T-cell (primary cell): ENCODE results near the gene LRRC32. TPM values are rescaled to one million over a fixed set of nuclear protein-coding genes. Genes with fewer than 3 reads are reported as not detected.

Source experiments
- ATAC-seq, 4 experiments: fragments of 200-7000 bp in 3 of 4; fragments of 150-1000 bp in 1 of 4; cut with Tn5 transposase; replicated peaks in 1 of 4; 1 replicate in 3 of 4; 2 replicates in 1 of 4; pipeline ENCODE4 v1.10.0; 2021; ENCODE audit warnings: moderate library complexity in 3 of 4, mild to moderate bottlenecking in 2 of 4, moderate number of reproducible peaks in 1 of 4
- CTCF ChIA-PET, 2 donors: fragments of 300-600 bp; sonication (Branson Sonifier 250); formaldehyde crosslinking; loops; one replicate each; lab custom pipeline; 2022; ENCODE audit warnings: antibody characterized with exemption in 2 of 2; lab: Charles Lee
- POLR2A ChIA-PET, 2 donors: fragments of 300-600 bp; sonication (Branson Sonifier 250); formaldehyde crosslinking; loops; one replicate each; lab custom pipeline; 2022; ENCODE audit warnings: antibody characterized with exemption in 2 of 2; lab: Charles Lee
- DNase-seq, 35 experiments: peaks; one replicate each; pipeline versions ENCODE4 v3.0.0 to v3.0.0-alpha.2; 2013 to 2023
- H3K27ac ChIP-seq: one replicate; pipeline ENCODE4 v1.5.1; 2013; ENCODE audit warnings: low read length
- H3K27me3 ChIP-seq, 2 experiments: replicated peaks in 1 of 2; 1 replicate in 1 of 2; 2 replicates in 1 of 2; pipeline versions ENCODE4 v1.6.1 to v1.7.0; 2013; ENCODE audit warnings: low read length in 1 of 2, mixed read lengths in 1 of 2; ENCODE audit not compliant: control insufficient read depth in 2 of 2, insufficient read depth in 2 of 2; ENCODE audit errors: extremely low read depth in 1 of 2
- H3K36me3 ChIP-seq, 2 donors: 1 replicate in 1 of 2; 2 replicates in 1 of 2; pipeline versions ENCODE4 v1.6.1 to v1.7.0; 2013; ENCODE audit warnings: low read length in 1 of 2; ENCODE audit not compliant: control insufficient read depth in 2 of 2, insufficient read depth in 1 of 2; ENCODE audit errors: extremely low read depth in 1 of 2
- H3K4me1 ChIP-seq, 2 experiments: 1 replicate in 1 of 2; 2 replicates in 1 of 2; pipeline versions ENCODE4 v1.6.1 to v1.7.0; 2013; ENCODE audit warnings: low read length in 2 of 2, mixed read lengths in 1 of 2; ENCODE audit not compliant: insufficient read depth in 2 of 2, control insufficient read depth in 1 of 2; ENCODE audit errors: extremely low read depth in 1 of 2
- H3K4me3 ChIP-seq, 2 donors: 1 replicate in 1 of 2; 2 replicates in 1 of 2; pipeline versions ENCODE4 v1.5.1 to v1.7.0; 2013; ENCODE audit warnings: mild to moderate bottlenecking in 2 of 2, low read length in 1 of 2, moderate library complexity in 1 of 2; ENCODE audit not compliant: control insufficient read depth in 1 of 2; ENCODE audit errors: extremely low read depth in 1 of 2
- H3K9me3 ChIP-seq: 2 replicates; pipeline ENCODE4 v1.7.0; 2013
- H3K27ac Mint-ChIP-seq, 2 donors: one replicate each; pipeline ENCODE4 v1.8.0; 2020 to 2021; ENCODE audit warnings: mild to moderate bottlenecking in 2 of 2, mixed read lengths in 2 of 2
- H3K27me3 Mint-ChIP-seq, 2 donors: one replicate each; pipeline ENCODE4 v1.8.0; 2021 to 2022; ENCODE audit warnings: mixed read lengths in 2 of 2
- H3K36me3 Mint-ChIP-seq: one replicate; pipeline ENCODE4 v1.8.0; 2021; ENCODE audit warnings: mixed read lengths
- H3K4me1 Mint-ChIP-seq, 3 donors: one replicate each; pipeline ENCODE4 v1.8.0; 2020 to 2022; ENCODE audit warnings: mixed read lengths in 3 of 3, mild to moderate bottlenecking in 1 of 3
- H3K4me3 Mint-ChIP-seq, 3 donors: one replicate each; pipeline ENCODE4 v1.8.0; 2020 to 2022; ENCODE audit warnings: mild to moderate bottlenecking in 3 of 3, mixed read lengths in 3 of 3, moderate library complexity in 3 of 3
- H3K9me3 Mint-ChIP-seq, 3 donors: one replicate each; pipeline ENCODE4 v1.8.0; 2020 to 2022; ENCODE audit warnings: mixed read lengths in 3 of 3
- WGBS: methylation state at CpG from one replicate; pipeline ENCODE4 v1.1.5; 2013; ENCODE audit warnings: missing lambda C conversion rate; ENCODE audit not compliant: insufficient coverage; 5-methylcytosine and 5-hydroxymethylcytosine counted together
- total RNA-seq, 35 experiments: library from RNA in 6 of 35; stranded (reverse) in 6 of 35; fragments of 120-200 nt in 1 of 35; gene quantifications; one replicate each; pipeline versions ENCODE4 v1.2.1 to v1.2.4 and lab custom pipeline; 2013 to 2026

LRRC32 gene
- total RNA-seq, 5 donors from 2014 or later (not counting 1 experiment from before 2014, with no cell fraction given) = 0.77 to 3.6 (median 2.2) TPM

DNA sequence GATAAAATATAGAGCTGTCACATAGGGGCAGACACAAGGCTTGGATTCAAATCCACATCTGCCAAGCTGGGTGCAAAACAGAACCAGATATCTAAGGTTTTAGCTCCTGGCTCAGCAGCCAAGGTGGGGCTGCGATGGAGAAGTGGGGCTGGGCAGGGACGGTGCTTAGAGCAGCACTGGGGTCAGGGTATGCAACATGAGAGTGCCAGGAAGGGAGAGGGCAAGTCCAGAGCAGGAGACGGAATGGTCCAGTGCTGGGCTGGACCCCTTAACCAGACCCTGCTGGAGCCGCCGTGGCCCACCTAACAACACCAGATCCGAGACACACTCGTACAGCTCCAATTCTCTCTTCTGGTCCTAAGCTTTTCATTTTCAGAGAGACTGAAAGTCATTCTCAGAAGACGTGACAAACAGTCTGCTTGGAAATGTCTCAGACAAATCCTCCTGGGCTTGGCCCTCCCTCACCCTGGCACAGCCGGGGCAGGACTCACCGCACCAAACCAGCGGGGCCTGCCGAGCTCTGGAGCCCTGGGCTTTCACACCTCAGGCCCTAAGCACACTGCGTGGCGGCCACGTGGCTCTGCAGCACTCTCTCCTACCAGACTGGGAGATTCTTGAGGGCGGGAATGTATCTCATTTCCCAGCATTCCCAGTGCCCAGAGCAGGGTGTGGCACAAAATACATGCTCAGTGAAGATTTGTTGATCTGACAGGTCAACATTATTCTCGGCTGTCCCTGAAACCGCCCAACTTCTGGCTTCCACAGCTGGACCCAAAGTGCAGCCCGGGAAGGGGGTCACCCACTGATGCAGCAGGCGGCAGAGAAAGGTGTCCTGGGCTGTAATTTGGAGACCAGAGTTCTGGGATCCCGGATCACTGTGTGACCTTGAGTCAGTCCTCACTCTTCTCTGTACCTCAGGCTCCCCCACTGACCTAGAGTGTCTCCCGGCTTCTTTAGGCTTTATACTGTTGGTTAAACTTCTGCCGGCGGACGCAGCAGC, 11.6 kb downstream of the LRRC32 start:
- Mint-ChIP-seq H3K4me1 (peaks cover 2 to 4% (median 4%) of the 10 kb centered on the region in 3 donors), H3K27ac (no peak overlapping the region), H3K4me3 (no peak overlapping the region), H3K27me3 (no peaks in the 10 kb centered on the region), H3K36me3 (no peaks in the 10 kb centered on the region), H3K9me3 (no peaks in the 10 kb centered on the region)
- H3K27me3 ChIP-seq = peaks cover 0 to 12% of the 10 kb centered on the region in 2 experiments
- 86% methylated on average over 22 of the region's 25 CpGs for WGBS
- peaks cover 0 to 1% of the 10 kb centered on the region in 2 experiments for H3K4me1 ChIP-seq
- H3K27ac ChIP-seq = no peak overlapping the region
- ChIA-PET CTCF (interaction anchor here in 1 of 2 donors (0.6 kb wide), 1 partner anchor 1481 kb away, joined by 3 read pairs; no protein-coding TSS in a partner anchor), POLR2A (no interaction called here)
- no peak overlapping the region for H3K4me3 ChIP-seq
- no peaks in the 10 kb centered on the region for H3K9me3 ChIP-seq
- ATAC-seq (no peak), DNase-seq (no peak)
- no peaks in the 10 kb centered on the region for H3K36me3 ChIP-seq

DNA sequence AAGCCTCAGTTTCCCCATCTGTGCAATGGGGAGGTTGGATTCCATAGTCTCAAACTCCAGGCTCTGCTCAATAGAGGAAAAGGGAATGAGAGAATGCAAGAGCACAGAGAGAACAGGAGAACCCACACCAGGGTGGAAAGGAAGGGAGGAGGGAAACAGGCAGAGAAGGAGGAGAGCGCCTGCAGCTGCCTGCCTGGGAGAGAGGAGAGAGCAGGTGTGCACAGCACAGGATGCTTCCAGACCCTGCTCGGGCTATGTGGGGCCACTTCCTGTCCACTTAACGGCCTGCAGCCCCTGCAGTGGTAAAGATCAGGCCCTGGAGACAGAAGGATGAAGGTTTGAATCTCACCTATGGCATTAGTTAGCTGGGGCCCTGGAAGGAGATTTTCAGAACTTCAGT, 12.3 kb downstream of the LRRC32 start:
- Histone ChIP-seq H3K4me1 (no peaks in the 10 kb centered on the region), H3K27ac (no peak overlapping the region), H3K36me3 (no peaks in the 10 kb centered on the region), H3K4me3 (no peak overlapping the region), H3K27me3 (peaks cover 0 to 13% of the 10 kb centered on the region in 2 experiments), H3K9me3 (no peaks in the 10 kb centered on the region)
- no peak for ATAC-seq
- no peak overlapping the region for H3K27ac Mint-ChIP-seq
- POLR2A ChIA-PET = no interaction called here
- CTCF ChIA-PET = interaction anchor here in 1 of 2 donors (0.6 kb wide), 1 partner anchor 1480 kb away, joined by 3 read pairs; no protein-coding TSS in a partner anchor
- H3K36me3 Mint-ChIP-seq = no peaks in the 10 kb centered on the region
- no peak for DNase-seq
- H3K9me3 Mint-ChIP-seq = no peaks in the 10 kb centered on the region
- 46% methylated on average over 3 of the region's 3 CpGs for WGBS
- peaks cover 4 to 5% of the 10 kb centered on the region in 2 donors for H3K27me3 Mint-ChIP-seq
- no peak overlapping the region for H3K4me3 Mint-ChIP-seq
- peaks cover 0 to 2% (median 0%) of the 10 kb centered on the region in 3 donors for H3K4me1 Mint-ChIP-seq

DNA sequence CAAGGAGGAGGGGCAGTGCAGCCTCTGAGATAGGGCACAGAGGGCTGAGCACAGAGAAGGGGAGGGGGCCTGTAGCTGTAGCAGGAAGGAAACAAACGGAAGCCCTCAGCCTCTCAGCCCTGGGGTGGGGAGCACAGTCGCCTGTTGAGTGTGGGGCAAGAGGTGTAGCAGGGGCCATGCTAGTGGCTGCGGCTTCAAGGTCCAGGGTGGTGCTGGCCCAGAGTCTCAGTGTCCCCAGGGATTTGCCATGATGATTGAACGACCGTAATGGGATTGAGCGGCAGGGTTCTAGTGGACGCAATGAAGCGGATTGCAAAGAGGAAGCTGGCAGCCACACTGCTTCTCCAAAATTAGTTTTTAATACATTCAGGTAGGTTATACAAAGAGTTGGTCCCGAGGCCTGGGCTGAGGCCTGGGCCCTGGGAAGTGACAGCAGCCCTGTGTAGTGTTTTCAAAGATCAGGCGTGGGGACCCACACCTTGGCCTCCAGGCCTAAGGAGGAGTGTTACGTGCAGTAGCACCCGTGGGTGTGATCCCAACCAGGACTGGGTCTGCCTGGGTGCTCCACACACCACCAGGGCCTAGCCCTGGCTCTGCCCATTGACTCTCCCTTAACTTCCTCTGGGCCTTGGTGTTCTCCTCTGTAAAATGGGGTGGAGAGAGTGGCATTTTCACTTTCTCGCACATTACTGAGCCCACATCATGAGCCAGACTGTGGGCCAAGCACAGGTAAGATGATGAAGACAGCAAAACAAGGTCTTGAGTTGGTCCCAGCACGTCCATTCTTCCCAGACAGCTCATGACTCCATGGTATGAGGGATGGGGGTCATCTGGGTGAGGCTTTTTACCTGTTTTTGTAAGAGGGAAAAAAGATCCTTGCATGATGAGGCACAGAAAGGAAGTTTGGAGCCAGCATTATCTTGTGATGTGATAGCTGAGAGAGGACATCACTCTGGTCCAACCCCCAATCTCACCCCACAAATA, 13.1 kb downstream of the LRRC32 start:
- Histone ChIP-seq H3K9me3 (no peaks in the 10 kb centered on the region), H3K27ac (no peak overlapping the region), H3K4me3 (no peak overlapping the region), H3K4me1 (no peaks in the 10 kb centered on the region), H3K27me3 (peaks cover 0 to 13% of the 10 kb centered on the region in 2 experiments), H3K36me3 (no peaks in the 10 kb centered on the region)
- ChIA-PET CTCF (no interaction called here), POLR2A (no interaction called here)
- Mint-ChIP-seq H3K27me3 (peaks cover 6% of the 10 kb centered on the region in 2 donors), H3K27ac (no peak overlapping the region), H3K9me3 (no peaks in the 10 kb centered on the region), H3K4me3 (no peak overlapping the region), H3K4me1 (peaks cover 0 to 2% (median 0%) of the 10 kb centered on the region in 3 donors), H3K36me3 (no peaks in the 10 kb centered on the region)
- ATAC-seq (no peak), DNase-seq (peak in 1 of 35 experiments; percentile 19)
- WGBS = 78% methylated on average over 10 of the region's 14 CpGs

DNA sequence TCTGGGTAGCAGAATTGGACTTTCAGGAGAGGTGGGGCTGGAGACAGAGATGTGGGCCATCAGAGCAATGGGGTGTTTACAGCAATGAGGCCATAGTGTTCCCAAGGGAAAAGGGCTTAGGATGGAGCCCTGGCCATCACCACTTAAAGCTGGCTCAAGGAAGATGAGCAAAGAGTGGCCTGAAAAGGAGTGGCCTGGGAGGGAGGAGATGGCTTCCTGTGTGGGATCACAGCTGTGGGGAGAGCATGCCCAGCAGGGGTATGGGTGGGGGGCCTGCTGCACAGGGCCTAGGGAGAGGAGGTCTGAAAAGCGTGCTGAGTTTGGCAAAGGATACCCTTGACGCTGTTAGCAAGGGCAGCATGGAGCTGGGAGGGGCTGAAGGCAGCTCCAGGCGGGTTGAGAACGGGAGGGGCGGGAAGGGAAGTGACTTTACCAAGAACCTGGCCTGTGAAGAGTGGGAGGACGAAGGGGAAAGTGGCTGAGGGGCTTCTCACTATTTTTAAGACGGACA, 13.9 kb downstream of the LRRC32 start:
- H3K36me3 ChIP-seq = no peaks in the 10 kb centered on the region
- H3K4me3 Mint-ChIP-seq = no peak overlapping the region
- no peak overlapping the region for H3K27ac Mint-ChIP-seq
- H3K27me3 Mint-ChIP-seq = peaks cover 6% of the 10 kb centered on the region in 2 donors
- H3K36me3 Mint-ChIP-seq = no peaks in the 10 kb centered on the region
- WGBS = 66% methylated on average over 7 of the region's 7 CpGs
- peaks cover 0 to 2% (median 0%) of the 10 kb centered on the region in 3 donors for H3K4me1 Mint-ChIP-seq
- H3K4me1 ChIP-seq = no peaks in the 10 kb centered on the region
- POLR2A ChIA-PET = no interaction called here
- peak in 3 of 35 experiments; percentile 4 to 8 (median 5) for DNase-seq
- CTCF ChIA-PET = no interaction called here
- no peaks in the 10 kb centered on the region for H3K9me3 Mint-ChIP-seq
- no peak overlapping the region for H3K27ac ChIP-seq
- peaks cover 0 to 13% of the 10 kb centered on the region in 2 experiments for H3K27me3 ChIP-seq
- no peak overlapping the region for H3K4me3 ChIP-seq
- H3K9me3 ChIP-seq = no peaks in the 10 kb centered on the region
- ATAC-seq = no peak

DNA sequence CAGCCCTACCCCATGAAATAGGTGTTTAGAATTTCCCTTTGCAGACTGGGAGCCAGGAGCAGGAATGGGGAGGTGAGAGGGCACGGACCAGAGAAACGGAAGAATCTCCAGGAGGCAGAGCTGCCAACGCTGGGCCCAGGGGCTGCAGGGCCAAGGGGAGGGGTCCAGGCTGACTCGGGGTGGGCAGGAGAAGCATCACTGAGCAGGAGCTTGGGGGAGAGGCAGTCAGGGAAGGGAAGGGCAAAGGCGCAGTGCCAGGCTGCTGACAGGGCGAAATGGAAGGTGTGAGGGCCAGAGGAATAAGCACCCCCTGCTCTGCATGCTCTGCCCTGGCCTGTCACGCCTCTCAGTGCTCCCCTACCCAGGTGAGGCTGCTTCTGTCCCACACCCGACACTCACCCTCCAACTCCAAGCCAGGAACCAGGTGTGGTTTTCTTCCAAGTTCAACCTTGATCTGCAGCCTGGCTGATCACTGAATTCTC, 14.5 kb downstream of the LRRC32 start:
- POLR2A ChIA-PET = no interaction called here

More for the DNA sequence above, 14.5 kb downstream of the LRRC32 start:
- Mint-ChIP-seq H3K27me3 (peaks cover 6% of the 10 kb centered on the region in 2 donors), H3K27ac (no peak overlapping the region), H3K9me3 (no peaks in the 10 kb centered on the region), H3K4me3 (no peak overlapping the region), H3K36me3 (no peaks in the 10 kb centered on the region), H3K4me1 (peaks cover 0 to 2% (median 0%) of the 10 kb centered on the region in 3 donors)
- Histone ChIP-seq H3K27ac (no peak overlapping the region), H3K4me3 (no peak overlapping the region), H3K27me3 (peaks cover 0 to 13% of the 10 kb centered on the region in 2 experiments), H3K4me1 (no peaks in the 10 kb centered on the region), H3K36me3 (no peaks in the 10 kb centered on the region), H3K9me3 (no peaks in the 10 kb centered on the region)
- ATAC-seq (no peak), DNase-seq (peak in 2 of 35 experiments; percentile 6 to 22)
- WGBS = 79% methylated on average over 6 of the region's 8 CpGs
- CTCF ChIA-PET = no interaction called here
